Measurements from ENCODE around the gene ADCY6.
A peak's percentile ranks its signal among the peaks of the same experiment; 100 is the strongest.

ADCY6 gene

GRCh38 chr12:48800457-48800856 lies 11.6 kb upstream of the ADCY6 start:
- no peak overlapping the region for H3K14ac ChIP-seq (ENCODE audit: low read length)
- no peak overlapping the region for H2AK5ac ChIP-seq (ENCODE audit: low read length)
- no peak overlapping the region for H2BK5ac ChIP-seq (ENCODE audit: low read depth, low read length, poor library complexity)
- no CpG with 5 or more reads among the region's 14 CpGs for WGBS (ENCODE audit: extremely low coverage, insufficient coverage, insufficient read length)
- H3K27ac ChIP-seq (ENCODE audit: low read depth, low read length): no peak overlapping the region
- no peak overlapping the region for H3K4me3 ChIP-seq (ENCODE audit: low read depth, low read length)
- no peak overlapping the region for H3K9ac ChIP-seq (ENCODE audit: low read length)
- H3K79me1 ChIP-seq (ENCODE audit: low read length): peaks cover 2% of the 10 kb centered on the region
- H2BK120ac ChIP-seq (ENCODE audit: insufficient read depth, low read length, poor library complexity): no peak overlapping the region
- H3K27me3 ChIP-seq (ENCODE audit: insufficient read depth, low read length): no peaks in the 10 kb centered on the region
- no peak overlapping the region for H4K8ac ChIP-seq (ENCODE audit: low read depth, low read length)
- H3K79me2 ChIP-seq (ENCODE audit: control insufficient read depth, insufficient read depth, low read length, poor library complexity): no peaks in the 10 kb centered on the region
- H3K23ac ChIP-seq (ENCODE audit: low read length): no peak overlapping the region
- H3K9me3 ChIP-seq (ENCODE audit: insufficient read depth, low read depth, low read length): no peaks in the 10 kb centered on the region
- H4K91ac ChIP-seq (ENCODE audit: low read depth, low read length): no peak overlapping the region
- H2AFZ ChIP-seq (ENCODE audit: insufficient read depth, low read length, poor library complexity): no peak overlapping the region
- H3K4me1 ChIP-seq (ENCODE audit: control insufficient read depth in 1 of 2, insufficient read depth in 2 of 2, low read length in 2 of 2): peaks cover 2 to 3% of the 10 kb centered on the region in 2 experiments
- H3K18ac ChIP-seq (ENCODE audit: low read length): no peak overlapping the region
- H2BK12ac ChIP-seq (ENCODE audit: low read length): no peak overlapping the region
- no peak overlapping the region for H3K4ac ChIP-seq (ENCODE audit: low read depth, low read length)
- DNase-seq: no peak
- H4K12ac ChIP-seq (ENCODE audit: low read depth, low read length): no peak overlapping the region
- H3K36me3 ChIP-seq (ENCODE audit: control insufficient read depth in 1 of 2, insufficient read depth in 2 of 2, low read length in 2 of 2): no peaks in the 10 kb centered on the region
- H3K4me2 ChIP-seq (ENCODE audit: low read length): no peak overlapping the region

GRCh38 chr12:48796976-48797375 lies 8.1 kb upstream of the ADCY6 start:
- no peak overlapping the region for H2BK120ac ChIP-seq (ENCODE audit: insufficient read depth, low read length, poor library complexity)

GRCh38 chr12:48795550-48796455 lies 6.9 kb upstream of the ADCY6 start:
- Histone ChIP-seq H3K14ac (ENCODE audit: low read length) (peak overlapping the region; percentile 59), H4K12ac (ENCODE audit: low read depth, low read length) (peak overlapping the region; percentile 84), H3K4ac (ENCODE audit: low read depth, low read length) (peak overlapping the region; percentile 69), H3K23ac (ENCODE audit: low read length) (no peak overlapping the region), H3K4me3 (ENCODE audit: low read depth, low read length) (no peak overlapping the region), H2AK5ac (ENCODE audit: low read length) (peak overlapping the region; percentile 40), H2BK5ac (ENCODE audit: low read depth, low read length, poor library complexity) (peak overlapping the region; percentile 70), H2BK120ac (ENCODE audit: insufficient read depth, low read length, poor library complexity) (peak overlapping the region; percentile 86), H3K27me3 (ENCODE audit: insufficient read depth, low read length) (no peaks in the 10 kb centered on the region), H3K18ac (ENCODE audit: low read length) (no peak overlapping the region), H4K91ac (ENCODE audit: low read depth, low read length) (peak overlapping the region; percentile 86), H3K27ac (ENCODE audit: low read depth, low read length) (peak overlapping the region; percentile 81), H3K79me1 (ENCODE audit: low read length) (peaks cover 10% of the 10 kb centered on the region), H3K4me2 (ENCODE audit: low read length) (peak overlapping the region; percentile 9), H3K79me2 (ENCODE audit: control insufficient read depth, insufficient read depth, low read length, poor library complexity) (no peaks in the 10 kb centered on the region), H2AFZ (ENCODE audit: insufficient read depth, low read length, poor library complexity) (peak overlapping the region; percentile 72), H4K8ac (ENCODE audit: low read depth, low read length) (peak overlapping the region; percentile 87), H3K9ac (ENCODE audit: low read length) (no peak overlapping the region), H2BK12ac (ENCODE audit: low read length) (peak overlapping the region; percentile 78), H3K4me1 (ENCODE audit: control insufficient read depth in 1 of 2, insufficient read depth in 2 of 2, low read length in 2 of 2) (peaks cover 7 to 12% of the 10 kb centered on the region in 2 experiments), H3K36me3 (ENCODE audit: control insufficient read depth in 1 of 2, insufficient read depth in 2 of 2, low read length in 2 of 2) (no peaks in the 10 kb centered on the region), H3K9me3 (ENCODE audit: insufficient read depth, low read depth, low read length) (no peaks in the 10 kb centered on the region)
- peak; percentile 76 to 91 for DNase-seq
- no CpG with 5 or more reads among the region's 12 CpGs for WGBS (ENCODE audit: extremely low coverage, insufficient coverage, insufficient read length)

More at GRCh38 chr12:48796976-48797375, 8.1 kb upstream of the ADCY6 start:
- no peak for DNase-seq
- Histone ChIP-seq H3K18ac (ENCODE audit: low read length) (no peak overlapping the region), H2BK5ac (ENCODE audit: low read depth, low read length, poor library complexity) (no peak overlapping the region), H3K9ac (ENCODE audit: low read length) (no peak overlapping the region), H3K4me2 (ENCODE audit: low read length) (no peak overlapping the region), H2BK12ac (ENCODE audit: low read length) (no peak overlapping the region), H3K4ac (ENCODE audit: low read depth, low read length) (no peak overlapping the region), H3K27ac (ENCODE audit: low read depth, low read length) (no peak overlapping the region), H3K36me3 (ENCODE audit: control insufficient read depth in 1 of 2, insufficient read depth in 2 of 2, low read length in 2 of 2) (no peaks in the 10 kb centered on the region), H3K14ac (ENCODE audit: low read length) (no peak overlapping the region), H3K9me3 (ENCODE audit: insufficient read depth, low read depth, low read length) (no peaks in the 10 kb centered on the region), H2AK5ac (ENCODE audit: low read length) (no peak overlapping the region), H4K12ac (ENCODE audit: low read depth, low read length) (no peak overlapping the region), H3K27me3 (ENCODE audit: insufficient read depth, low read length) (no peaks in the 10 kb centered on the region), H3K4me3 (ENCODE audit: low read depth, low read length) (no peak overlapping the region), H3K79me1 (ENCODE audit: low read length) (peaks cover 10% of the 10 kb centered on the region), H3K79me2 (ENCODE audit: control insufficient read depth, insufficient read depth, low read length, poor library complexity) (no peaks in the 10 kb centered on the region), H2AFZ (ENCODE audit: insufficient read depth, low read length, poor library complexity) (no peak overlapping the region), H4K91ac (ENCODE audit: low read depth, low read length) (no peak overlapping the region), H4K8ac (ENCODE audit: low read depth, low read length) (no peak overlapping the region), H3K23ac (ENCODE audit: low read length) (no peak overlapping the region), H3K4me1 (ENCODE audit: control insufficient read depth in 1 of 2, insufficient read depth in 2 of 2, low read length in 2 of 2) (peaks cover 7 to 12% of the 10 kb centered on the region in 2 experiments)
- no CpG with 5 or more reads among the region's 3 CpGs for WGBS (ENCODE audit: extremely low coverage, insufficient coverage, insufficient read length)

- Histone ChIP-seq H3K36me3 (ENCODE audit: control insufficient read depth in 1 of 2, insufficient read depth in 2 of 2, low read length in 2 of 2) (no peaks in the 10 kb centered on the region), H4K12ac (ENCODE audit: low read depth, low read length) (no peak overlapping the region), H3K27me3 (ENCODE audit: insufficient read depth, low read length) (no peaks in the 10 kb centered on the region), H2BK5ac (ENCODE audit: low read depth, low read length, poor library complexity) (peak overlapping the region; percentile 70), H2AFZ (ENCODE audit: insufficient read depth, low read length, poor library complexity) (no peak overlapping the region), H3K9ac (ENCODE audit: low read length) (no peak overlapping the region), H2BK120ac (ENCODE audit: insufficient read depth, low read length, poor library complexity) (peak overlapping the region; percentile 86), H3K14ac (ENCODE audit: low read length) (peak overlapping the region; percentile 58), H3K27ac (ENCODE audit: low read depth, low read length) (peak overlapping the region; percentile 81), H4K8ac (ENCODE audit: low read depth, low read length) (peak overlapping the region; percentile 22), H3K18ac (ENCODE audit: low read length) (no peak overlapping the region), H3K79me1 (ENCODE audit: low read length) (peaks cover 10% of the 10 kb centered on the region), H2BK12ac (ENCODE audit: low read length) (no peak overlapping the region), H4K91ac (ENCODE audit: low read depth, low read length) (peak overlapping the region; percentile 86), H3K4ac (ENCODE audit: low read depth, low read length) (no peak overlapping the region), H2AK5ac (ENCODE audit: low read length) (no peak overlapping the region), H3K23ac (ENCODE audit: low read length) (no peak overlapping the region), H3K4me2 (ENCODE audit: low read length) (no peak overlapping the region), H3K9me3 (ENCODE audit: insufficient read depth, low read depth, low read length) (no peaks in the 10 kb centered on the region), H3K79me2 (ENCODE audit: control insufficient read depth, insufficient read depth, low read length, poor library complexity) (no peaks in the 10 kb centered on the region), H3K4me3 (ENCODE audit: low read depth, low read length) (no peak overlapping the region), H3K4me1 (ENCODE audit: control insufficient read depth in 1 of 2, insufficient read depth in 2 of 2, low read length in 2 of 2) (peaks cover 7 to 14% of the 10 kb centered on the region in 2 experiments)
- DNase-seq: peak; percentile 91 to 98
- no CpG with 5 or more reads among the region's 3 CpGs for WGBS (ENCODE audit: extremely low coverage, insufficient coverage, insufficient read length)
These were observed 6.0 kb upstream of the ADCY6 start for GRCh38 chr12:48794870-48795269.
